ENCODE measurements around the gene GRIN2B.

GRCh38 chr12:14018080-14018479, 36.7 kb upstream of the GRIN2B start:
- TF ChIP-seq ATF2 (tag by site-specific recombination; IDR thresholded peaks at IDR 0.05; ENCODE audit: low read depth) (no peak), RBAK (tag by site-specific recombination; IDR thresholded peaks at IDR 0.05) (no peak), ZNF777 (tag by site-specific recombination; IDR thresholded peaks at IDR 0.05; ENCODE audit: borderline replicate concordance) (no peak), ZNF280C (tag by site-specific recombination; IDR thresholded peaks at IDR 0.05) (no peak), CTCF (tag by site-specific recombination; IDR thresholded peaks at IDR 0.05) (no peak), ZBTB1 (tag by site-specific recombination; IDR thresholded peaks at IDR 0.05) (no peak), ZNF677 (tag by site-specific recombination; IDR thresholded peaks at IDR 0.05) (no peak), ZXDB (tag by site-specific recombination; IDR thresholded peaks at IDR 0.05) (no peak), GLI4 (tag by site-specific recombination; IDR thresholded peaks at IDR 0.05) (no peak), ZNF248 (tag by site-specific recombination; IDR thresholded peaks at IDR 0.05) (no peak), ZNF660 (tag by site-specific recombination; IDR thresholded peaks at IDR 0.05) (no peak), ZBTB44 (tag by site-specific recombination; IDR thresholded peaks at IDR 0.05) (no peak), ZNF354C (tag by site-specific recombination; IDR thresholded peaks at IDR 0.05; ENCODE audit: borderline replicate concordance, low read depth) (no peak)
